Right lobe of liver (tissue), 4 donors: ENCODE results near the gene NBEA.

Experiments used
- POLR2A ChIP-seq: fragments of 450-650 bp; IDR thresholded peaks from one replicate; pipeline ENCODE4 v1.6.1; 2017; ENCODE audit warnings: antibody characterized with exemption, mild to moderate bottlenecking
- TF ChIP-seq, protein P1 (sequence below), 4 donors: fragments of 200-600 bp in 3 of 4; fragments of 450-650 bp in 1 of 4; IDR thresholded peaks; one replicate each; pipeline versions ENCODE4 v1.5.1 to v1.8.0; 2016 to 2022; ENCODE audit warnings: antibody characterized with exemption in 4 of 4, mild to moderate bottlenecking in 2 of 4
- donor health status: DM: no; HTN: no; CAD: no.
- donor health status: DM: no; HTN: no; CAD: no.
- donor health status: DM: no; HTN: yes; CAD: no.

DNA sequence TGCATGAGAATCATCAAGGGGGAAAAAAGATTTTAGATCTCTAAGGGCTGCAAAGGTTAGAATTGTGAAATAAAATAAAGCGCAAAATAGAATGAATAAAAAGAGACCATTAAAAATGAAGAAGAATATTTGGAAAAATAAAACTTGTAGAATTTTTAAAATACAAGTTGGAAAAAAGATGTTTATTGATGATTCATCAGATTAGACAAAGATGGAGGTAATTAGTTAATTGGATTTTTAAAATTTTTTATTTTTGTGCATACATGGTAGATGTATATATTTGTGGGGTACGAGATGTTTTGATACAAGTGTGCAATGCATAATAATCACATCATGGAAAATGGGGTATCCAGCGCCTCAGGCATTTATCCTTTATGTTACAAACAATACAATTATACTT lies 391.1 kb downstream of the NBEA start:
- TF ChIP-seq, protein P1, sequence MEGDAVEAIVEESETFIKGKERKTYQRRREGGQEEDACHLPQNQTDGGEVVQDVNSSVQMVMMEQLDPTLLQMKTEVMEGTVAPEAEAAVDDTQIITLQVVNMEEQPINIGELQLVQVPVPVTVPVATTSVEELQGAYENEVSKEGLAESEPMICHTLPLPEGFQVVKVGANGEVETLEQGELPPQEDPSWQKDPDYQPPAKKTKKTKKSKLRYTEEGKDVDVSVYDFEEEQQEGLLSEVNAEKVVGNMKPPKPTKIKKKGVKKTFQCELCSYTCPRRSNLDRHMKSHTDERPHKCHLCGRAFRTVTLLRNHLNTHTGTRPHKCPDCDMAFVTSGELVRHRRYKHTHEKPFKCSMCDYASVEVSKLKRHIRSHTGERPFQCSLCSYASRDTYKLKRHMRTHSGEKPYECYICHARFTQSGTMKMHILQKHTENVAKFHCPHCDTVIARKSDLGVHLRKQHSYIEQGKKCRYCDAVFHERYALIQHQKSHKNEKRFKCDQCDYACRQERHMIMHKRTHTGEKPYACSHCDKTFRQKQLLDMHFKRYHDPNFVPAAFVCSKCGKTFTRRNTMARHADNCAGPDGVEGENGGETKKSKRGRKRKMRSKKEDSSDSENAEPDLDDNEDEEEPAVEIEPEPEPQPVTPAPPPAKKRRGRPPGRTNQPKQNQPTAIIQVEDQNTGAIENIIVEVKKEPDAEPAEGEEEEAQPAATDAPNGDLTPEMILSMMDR (IDR thresholded peaks at IDR 0.05) = no peak
- no peak for TF ChIP-seq POLR2A
